ENCODE measurements around the gene MINDY4. TPM values are rescaled to one million over a fixed set of nuclear protein-coding genes. Genes with fewer than 3 reads are reported as not detected.

MINDY4 gene
- total and polyA plus RNA-seq, 2 of the 13 experiments (the other 11 are each of a cell fraction or from before 2014, with no cell fraction given), result not detected

GRCh38 chr7:30877993-30878392, 106.8 kb downstream of the MINDY4 start:
- no peaks in the 10 kb centered on the region for H3K4me1 ChIP-seq (ENCODE audit: insufficient read depth, low read length)

DNA sequence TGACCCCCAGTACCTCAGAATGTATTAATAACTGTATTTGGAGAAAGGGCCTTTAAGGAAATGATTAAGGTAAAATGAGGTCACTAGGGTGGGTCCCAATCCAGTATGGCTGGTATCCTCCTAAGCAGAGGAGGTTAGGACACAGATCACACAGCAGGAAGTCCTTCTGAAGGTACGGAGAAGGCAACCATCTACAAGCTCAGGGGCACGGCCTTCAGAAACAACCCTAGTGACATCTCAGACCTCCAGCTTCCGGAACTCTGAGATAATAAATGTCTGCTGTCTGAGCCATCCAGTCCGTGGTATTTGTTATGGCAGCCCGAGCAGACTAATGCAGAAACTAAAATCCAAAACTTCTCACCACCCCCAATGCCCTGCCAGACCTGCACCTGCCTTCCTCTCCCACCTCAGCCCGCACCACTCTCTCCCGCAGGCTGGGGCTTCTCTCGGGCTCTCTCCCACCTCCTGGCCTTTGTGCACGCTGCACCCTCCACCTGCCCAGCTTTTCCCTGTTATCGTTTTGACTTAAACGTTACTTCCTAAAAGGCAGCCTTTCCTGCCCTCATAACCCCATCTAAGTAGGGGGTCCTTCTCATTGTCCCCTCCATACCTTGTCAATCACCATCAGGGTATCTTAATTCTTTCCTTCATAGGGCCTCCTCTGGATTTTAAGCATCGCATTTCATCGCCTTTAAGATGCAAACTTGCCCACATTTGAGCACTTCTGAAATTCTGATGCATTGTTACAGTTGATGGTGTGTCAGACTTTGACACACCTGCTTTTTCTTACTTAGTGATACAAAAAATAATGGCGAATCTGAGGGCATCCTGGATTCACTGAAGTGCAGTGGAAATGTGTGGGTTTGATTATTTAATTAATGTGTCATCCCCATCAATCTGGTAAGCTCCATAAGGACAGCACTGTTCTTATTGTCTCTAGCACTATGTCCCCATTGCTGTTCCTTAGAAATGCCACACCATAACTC, 108.2 kb downstream of the MINDY4 start:
- Histone ChIP-seq H3K27ac (ENCODE audit: extremely low read length, insufficient read depth, low read length) (no peak overlapping the region), H3K79me2 (ENCODE audit: insufficient read depth, low read length) (no peaks in the 10 kb centered on the region), H3K4me1 (ENCODE audit: insufficient read depth, low read length) (no peaks in the 10 kb centered on the region), H4K20me1 (ENCODE audit: insufficient read depth, low read length) (no peaks in the 10 kb centered on the region), H3K36me3 (replicated peaks in 1 of 2; ENCODE audit: control insufficient read depth in 1 of 2, insufficient read depth in 2 of 2, low read length in 2 of 2) (no peaks in the 10 kb centered on the region), H2AFZ (ENCODE audit: low read length) (no peak overlapping the region), H3K9ac (ENCODE audit: insufficient read depth, low read depth, low read length) (no peak overlapping the region), H3K4me3 (replicated peaks in 1 of 3; ENCODE audit: insufficient read depth in 1 of 3, low read depth in 2 of 3, low read length in 3 of 3) (no peak overlapping the region), H3K27me3 (ENCODE audit: control insufficient read depth in 1 of 2, insufficient read depth in 2 of 2, low read length in 2 of 2) (peaks cover 0 to 24% of the 10 kb centered on the region in 2 experiments; a peak in 2 of 5 replicates), H3K4me2 (ENCODE audit: low read depth, low read length) (no peak overlapping the region), H3K9me3 (ENCODE audit: low read length) (no peaks in the 10 kb centered on the region)
- DNase-seq (ENCODE audit: low spot score), result no peak
- no peak for TF ChIP-seq ZKSCAN1 (IDR thresholded peaks at IDR 0.05; ENCODE audit: low read length)
- no peak for TF ChIP-seq ZNF781 (CRISPR knock-in tag; IDR thresholded peaks at IDR 0.05; ENCODE audit: borderline replicate concordance, not compliant biosample characterization)
- TF ChIP-seq ZNF234 (CRISPR knock-in tag; conservative IDR thresholded peaks at IDR 0.05), result no peak
- no peak for TF ChIP-seq MTF1 (CRISPR knock-in tag; IDR thresholded peaks at IDR 0.05)
- no peak for TF ChIP-seq ZBTB38 (CRISPR knock-in tag; IDR thresholded peaks at IDR 0.05)
- TF ChIP-seq ZNF326 (CRISPR knock-in tag; IDR thresholded peaks at IDR 0.05; ENCODE audit: borderline replicate concordance), result no peak
- WGBS (ENCODE audit: low lambda C conversion rate), result 42% methylated on average over 13 of the region's 14 CpGs
- no peak for FAIRE-seq
- intact Hi-C loops (cut with micrococcal nuclease; ENCODE audit: unreplicated experiment) (no loop called here), in situ Hi-C loops (cut with HindIII; ENCODE audit: extremely low pct_ligation_motif_present, low pct_unique_long_range_greater_than_20kb) (no loop called here)
- CTCF ChIA-PET (ENCODE audit: low intra/inter-chr PET ratio, low total read pairs), result no interaction called here
- POLR2A ChIA-PET, result no interaction called here
- ATAC-seq, result no peak
- BruUV-seq (replicated peaks), result no TSS peak

More at GRCh38 chr7:30877993-30878392, 106.8 kb downstream of the MINDY4 start:
- FAIRE-seq, result no peak
- Histone ChIP-seq H3K27ac (ENCODE audit: extremely low read length, insufficient read depth, low read length) (no peak overlapping the region), H3K79me2 (ENCODE audit: insufficient read depth, low read length) (no peaks in the 10 kb centered on the region), H2AFZ (ENCODE audit: low read length) (no peak overlapping the region), H3K4me2 (ENCODE audit: low read depth, low read length) (no peak overlapping the region), H3K36me3 (replicated peaks in 1 of 2; ENCODE audit: control insufficient read depth in 1 of 2, insufficient read depth in 2 of 2, low read length in 2 of 2) (no peaks in the 10 kb centered on the region), H3K9me3 (ENCODE audit: low read length) (no peaks in the 10 kb centered on the region), H3K4me3 (replicated peaks in 1 of 3; ENCODE audit: insufficient read depth in 1 of 3, low read depth in 2 of 3, low read length in 3 of 3) (no peak overlapping the region), H4K20me1 (ENCODE audit: insufficient read depth, low read length) (no peaks in the 10 kb centered on the region), H3K9ac (ENCODE audit: insufficient read depth, low read depth, low read length) (no peak overlapping the region), H3K27me3 (ENCODE audit: control insufficient read depth in 1 of 2, insufficient read depth in 2 of 2, low read length in 2 of 2) (peaks cover 0 to 18% of the 10 kb centered on the region in 2 experiments; a peak in 2 of 5 replicates)
- ATAC-seq, result no peak
- DNase-seq (ENCODE audit: low spot score), result no peak
- WGBS (ENCODE audit: low lambda C conversion rate), result 40% methylated on average over 1 of the region's 5 CpGs
- intact Hi-C loops (cut with micrococcal nuclease; ENCODE audit: unreplicated experiment), result no loop called here
- TF ChIP-seq ZNF441 (CRISPR knock-in tag; IDR thresholded peaks at IDR 0.05; ENCODE audit: borderline replicate concordance), result no peak
- TF ChIP-seq, protein P1, sequence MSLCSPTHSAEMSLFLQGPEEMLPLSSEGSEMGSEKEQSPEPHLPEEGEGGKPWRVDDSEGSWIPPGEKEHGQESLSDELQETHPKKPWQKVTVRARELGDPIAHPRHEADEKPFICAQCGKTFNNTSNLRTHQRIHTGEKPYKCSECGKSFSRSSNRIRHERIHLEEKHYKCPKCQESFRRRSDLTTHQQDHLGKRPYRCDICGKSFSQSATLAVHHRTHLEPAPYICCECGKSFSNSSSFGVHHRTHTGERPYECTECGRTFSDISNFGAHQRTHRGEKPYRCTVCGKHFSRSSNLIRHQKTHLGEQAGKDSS (CRISPR knock-in tag; IDR thresholded peaks at IDR 0.05; ENCODE audit: borderline replicate concordance, low read depth), result no peak
- no peak for TF ChIP-seq PHF21A (CRISPR knock-in tag; IDR thresholded peaks at IDR 0.05)
- ChIA-PET CTCF (ENCODE audit: low intra/inter-chr PET ratio, low total read pairs) (no interaction called here), POLR2A (no interaction called here)
- in situ Hi-C loops (cut with HindIII; ENCODE audit: extremely low pct_ligation_motif_present, low pct_unique_long_range_greater_than_20kb), result no loop called here
- BruUV-seq (replicated peaks), result no TSS peak

Data from HepG2 (cell line).